ENCODE data around the gene ABCC10.

- TF ChIP-seq CTCF (IDR thresholded peaks at IDR 0.05) (no peak), POLR2A (IDR thresholded peaks at IDR 0.05) (no peak)
Measured at GRCh38 chr6:43459535-43459934, 32.2 kb downstream of the ABCC10 start.
